Vagina (tissue), 2 donors: ENCODE data around the gene SBNO1. TPM values are rescaled to one million over a fixed set of nuclear protein-coding genes. Genes with fewer than 3 reads are reported as not detected.

Source experiments
- DNase-seq, 2 donors: peaks; one replicate each; pipeline ENCODE4 v3.0.0-alpha.2; 2017; ENCODE audit errors: extremely low spot score in 2 of 2
- H3K27ac ChIP-seq: fragments of 200-600 bp; sonication (generic); one replicate; pipeline ENCODE4 v1.5.1; 2019
- H3K27me3 ChIP-seq: fragments of 200-600 bp; sonication (generic); one replicate; pipeline ENCODE4 v1.5.1; 2019
- H3K36me3 ChIP-seq, 2 donors: fragments of 200-600 bp; sonication (generic); one replicate each; pipeline ENCODE4 v1.5.1; 2017 to 2019
- H3K4me1 ChIP-seq: fragments of 200-600 bp; sonication (generic); one replicate; pipeline ENCODE4 v1.5.1; 2019
- H3K4me3 ChIP-seq, 2 donors: fragments of 200-600 bp; sonication (generic); 1 replicate in 1 of 2; 2 replicates in 1 of 2; pipeline ENCODE4 v1.5.1; 2016 to 2019
- H3K9me3 ChIP-seq: fragments of 200-600 bp; sonication (generic); one replicate; pipeline ENCODE4 v1.5.1; 2019
- POLR2A ChIP-seq, 2 donors: fragments of 450-650 bp; IDR thresholded peaks; one replicate each; pipeline ENCODE4 v1.6.1; 2017; ENCODE audit warnings: antibody characterized with exemption in 2 of 2, mild to moderate bottlenecking in 2 of 2, moderate library complexity in 2 of 2
- POLR2AphosphoS5 ChIP-seq, 2 donors: sonication (generic); formaldehyde crosslinking; IDR thresholded peaks; one replicate each; pipeline ENCODE4 v1.9.0; 2017; ENCODE audit warnings: antibody characterized with exemption in 2 of 2, mild to moderate bottlenecking in 2 of 2, low read depth in 1 of 2; ENCODE audit not compliant: insufficient read depth in 1 of 2
- intact Hi-C: fragments of 100-400 bp; cut with DNase I; formaldehyde crosslinking; loops from one replicate; pipeline ENCODE4 v1.15.1; 2023
- total RNA-seq: library from RNA; depleted of rRNA; stranded (reverse); fragments of >200 nt; gene quantifications from one replicate; pipeline ENCODE4 v1.2.3, GENCODE V29; 2016
- TF ChIP-seq, protein P1 (sequence below), 3 experiments: fragments of 450-650 bp in 2 of 3; fragments of 200-600 bp in 1 of 3; sonication (generic) in 1 of 3; IDR thresholded peaks; one replicate each; pipeline ENCODE4 v1.5.1; 2017 to 2019; ENCODE audit warnings: antibody characterized with exemption in 3 of 3, mild to moderate bottlenecking in 2 of 3, moderate library complexity in 2 of 3

SBNO1 gene
- total RNA-seq, 1 donor from 2014 or later, result 15.0 TPM

DNA sequence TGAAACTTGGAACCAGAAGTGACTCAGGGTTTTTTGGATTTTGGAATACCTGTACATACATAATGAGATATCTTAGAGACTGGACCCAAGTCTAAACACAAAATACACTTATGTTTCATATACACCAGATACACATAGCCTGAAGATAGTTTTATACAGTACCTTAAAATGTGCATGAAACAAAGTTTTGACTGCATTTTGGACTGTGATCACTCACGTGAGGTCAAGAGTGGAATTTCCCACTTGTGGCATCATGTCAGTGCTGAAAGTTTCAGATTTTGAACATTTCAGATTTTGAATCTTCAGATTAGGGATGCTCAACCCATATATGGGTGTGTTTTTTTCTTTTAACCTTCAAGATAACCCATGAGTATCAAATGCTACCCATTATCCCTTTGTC is 6.6 kb downstream of the SBNO1 start:
- Histone ChIP-seq H3K27me3 (no peaks in the 10 kb centered on the region), H3K9me3 (no peaks in the 10 kb centered on the region), H3K4me1 (peaks cover 28% of the 10 kb centered on the region), H3K36me3 (no peaks in the 10 kb centered on the region), H3K27ac (no peak overlapping the region), H3K4me3 (no peak overlapping the region)
- TF ChIP-seq POLR2A (IDR thresholded peaks at IDR 0.05) (no peak), POLR2AphosphoS5 (IDR thresholded peaks at IDR 0.05; ENCODE audit: insufficient read depth in 1 of 2, low read depth in 1 of 2) (no peak)
- TF ChIP-seq, protein P1, sequence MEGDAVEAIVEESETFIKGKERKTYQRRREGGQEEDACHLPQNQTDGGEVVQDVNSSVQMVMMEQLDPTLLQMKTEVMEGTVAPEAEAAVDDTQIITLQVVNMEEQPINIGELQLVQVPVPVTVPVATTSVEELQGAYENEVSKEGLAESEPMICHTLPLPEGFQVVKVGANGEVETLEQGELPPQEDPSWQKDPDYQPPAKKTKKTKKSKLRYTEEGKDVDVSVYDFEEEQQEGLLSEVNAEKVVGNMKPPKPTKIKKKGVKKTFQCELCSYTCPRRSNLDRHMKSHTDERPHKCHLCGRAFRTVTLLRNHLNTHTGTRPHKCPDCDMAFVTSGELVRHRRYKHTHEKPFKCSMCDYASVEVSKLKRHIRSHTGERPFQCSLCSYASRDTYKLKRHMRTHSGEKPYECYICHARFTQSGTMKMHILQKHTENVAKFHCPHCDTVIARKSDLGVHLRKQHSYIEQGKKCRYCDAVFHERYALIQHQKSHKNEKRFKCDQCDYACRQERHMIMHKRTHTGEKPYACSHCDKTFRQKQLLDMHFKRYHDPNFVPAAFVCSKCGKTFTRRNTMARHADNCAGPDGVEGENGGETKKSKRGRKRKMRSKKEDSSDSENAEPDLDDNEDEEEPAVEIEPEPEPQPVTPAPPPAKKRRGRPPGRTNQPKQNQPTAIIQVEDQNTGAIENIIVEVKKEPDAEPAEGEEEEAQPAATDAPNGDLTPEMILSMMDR (IDR thresholded peaks at IDR 0.05), result no peak
- no peak for DNase-seq
- intact Hi-C loops, result no loop called here

DNA sequence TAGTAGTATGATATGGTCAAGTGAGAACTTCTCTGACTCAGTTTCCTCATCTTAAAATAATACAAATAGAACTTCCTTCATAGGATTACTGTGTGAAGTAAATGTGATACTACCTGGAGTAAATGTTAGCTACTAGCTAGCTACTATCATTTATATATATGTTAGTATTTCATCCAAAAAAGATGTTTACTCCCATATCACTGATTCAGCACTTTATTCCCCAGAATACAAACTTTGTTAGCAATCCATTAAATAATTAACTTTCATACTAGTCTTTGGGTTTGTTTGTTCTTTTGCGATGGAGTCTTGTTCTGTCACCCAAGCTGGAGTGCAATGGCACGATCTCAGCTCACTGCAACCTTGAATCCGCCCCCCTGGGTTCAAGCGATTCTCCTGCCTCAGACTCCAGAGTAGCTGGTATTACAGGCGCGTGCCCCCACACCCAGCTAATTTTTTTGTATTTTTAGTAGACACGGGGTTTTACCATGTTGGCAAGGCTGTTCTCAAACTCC is 8.4 kb downstream of the SBNO1 start:
- H3K27me3 ChIP-seq, result no peaks in the 10 kb centered on the region
- no peaks in the 10 kb centered on the region for H3K36me3 ChIP-seq
- DNase-seq, result no peak
- no peak overlapping the region for H3K4me3 ChIP-seq
- intact Hi-C loops, result no loop called here
- peaks cover 33% of the 10 kb centered on the region for H3K4me1 ChIP-seq
- TF ChIP-seq POLR2A (IDR thresholded peaks at IDR 0.05), result no peak
- no peak for TF ChIP-seq POLR2AphosphoS5 (IDR thresholded peaks at IDR 0.05; ENCODE audit: insufficient read depth in 1 of 2, low read depth in 1 of 2)
- TF ChIP-seq, protein P1 (IDR thresholded peaks at IDR 0.05), result no peak
- no peak overlapping the region for H3K27ac ChIP-seq
- no peaks in the 10 kb centered on the region for H3K9me3 ChIP-seq

DNA sequence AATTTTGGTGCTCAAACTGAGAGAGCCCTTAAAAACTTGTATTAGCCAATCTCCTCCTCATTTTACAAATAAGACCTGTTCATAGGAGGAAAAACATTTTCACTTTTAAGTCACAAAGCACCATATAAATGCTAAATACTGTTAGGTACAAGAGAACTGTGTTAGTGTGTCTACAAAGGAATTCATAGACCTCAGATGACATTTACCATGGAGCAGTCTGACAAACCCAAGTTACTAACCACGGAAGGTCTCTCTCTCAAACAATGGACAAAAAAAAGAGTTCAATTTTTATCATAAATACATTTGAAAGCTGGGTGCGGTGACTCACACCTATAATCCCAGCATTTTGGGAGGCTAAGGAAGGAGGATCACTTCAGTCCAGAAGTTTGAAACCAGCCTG is 10.0 kb downstream of the SBNO1 start:
- no peak for TF ChIP-seq POLR2AphosphoS5 (IDR thresholded peaks at IDR 0.05; ENCODE audit: insufficient read depth in 1 of 2, low read depth in 1 of 2)
- no peak for TF ChIP-seq POLR2A (IDR thresholded peaks at IDR 0.05)
- TF ChIP-seq, protein P1 (IDR thresholded peaks at IDR 0.05), result no peak
- intact Hi-C loops, result no loop called here
- no peaks in the 10 kb centered on the region for H3K27me3 ChIP-seq
- no peak for DNase-seq
- H3K9me3 ChIP-seq, result no peaks in the 10 kb centered on the region
- H3K4me3 ChIP-seq, result no peak overlapping the region
- H3K36me3 ChIP-seq, result no peaks in the 10 kb centered on the region
- H3K4me1 ChIP-seq, result peaks cover 36% of the 10 kb centered on the region
- H3K27ac ChIP-seq, result no peak overlapping the region

DNA sequence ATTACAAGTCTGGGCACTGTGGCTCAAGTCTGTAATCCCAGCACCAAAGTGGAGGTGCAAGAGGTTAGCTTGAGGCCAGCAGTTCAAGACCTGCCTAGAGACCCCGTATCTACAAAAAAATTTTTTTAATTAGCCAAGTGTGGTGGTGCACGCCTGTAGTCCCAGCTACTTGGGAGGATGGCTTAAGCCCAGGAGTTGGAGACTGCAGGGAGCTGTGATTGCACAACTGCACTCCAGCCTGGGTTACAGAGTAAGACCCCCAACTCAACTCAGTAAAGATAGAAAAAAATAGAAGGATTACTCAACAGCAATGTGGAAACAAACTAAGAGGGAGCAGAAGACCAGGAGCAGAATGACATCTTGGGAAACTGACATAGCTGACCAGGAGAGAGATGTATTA is 13.3 kb downstream of the SBNO1 start:
- H3K4me3 ChIP-seq, result no peak overlapping the region
- no peak overlapping the region for H3K27ac ChIP-seq
- H3K36me3 ChIP-seq, result peaks cover 0 to 24% of the 10 kb centered on the region in 2 donors
- TF ChIP-seq POLR2AphosphoS5 (IDR thresholded peaks at IDR 0.05; ENCODE audit: insufficient read depth in 1 of 2, low read depth in 1 of 2) (no peak), POLR2A (IDR thresholded peaks at IDR 0.05) (no peak)
- TF ChIP-seq, protein P1 (IDR thresholded peaks at IDR 0.05), result no peak
- no peaks in the 10 kb centered on the region for H3K9me3 ChIP-seq
- peaks cover 36% of the 10 kb centered on the region for H3K4me1 ChIP-seq
- DNase-seq, result no peak
- intact Hi-C loops, result no loop called here
- no peaks in the 10 kb centered on the region for H3K27me3 ChIP-seq

DNA sequence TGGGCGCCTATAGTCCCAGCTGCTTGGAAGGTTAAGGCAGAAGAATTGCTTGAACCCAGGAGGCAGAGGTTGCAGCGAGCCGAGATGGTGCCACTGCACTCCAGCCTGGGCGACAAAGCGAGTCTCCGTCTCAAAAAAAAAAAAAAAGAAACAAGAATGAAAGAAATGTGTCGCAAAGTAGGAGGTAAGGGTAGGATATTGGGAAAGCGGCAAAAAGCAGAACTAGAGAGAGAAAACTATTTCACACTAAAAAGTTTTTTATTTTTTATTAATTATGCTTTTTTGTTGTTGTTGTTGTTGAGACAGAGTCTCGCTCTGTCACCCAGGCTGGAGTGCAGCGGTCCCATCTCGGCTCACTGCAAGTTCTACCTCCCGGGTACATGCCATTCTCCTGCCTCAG is 17.7 kb downstream of the SBNO1 start:
- peaks cover 0 to 56% of the 10 kb centered on the region in 2 donors for H3K36me3 ChIP-seq
- H3K27me3 ChIP-seq, result no peaks in the 10 kb centered on the region
- no peak overlapping the region for H3K27ac ChIP-seq
- intact Hi-C loops, result no loop called here
- H3K9me3 ChIP-seq, result no peaks in the 10 kb centered on the region
- TF ChIP-seq, protein P1 (IDR thresholded peaks at IDR 0.05), result no peak
- TF ChIP-seq POLR2A (IDR thresholded peaks at IDR 0.05), result no peak
- no peak for TF ChIP-seq POLR2AphosphoS5 (IDR thresholded peaks at IDR 0.05; ENCODE audit: insufficient read depth in 1 of 2, low read depth in 1 of 2)
- no peak for DNase-seq
- H3K4me1 ChIP-seq, result peaks cover 16% of the 10 kb centered on the region
- H3K4me3 ChIP-seq, result no peak overlapping the region
